Effector memory CD4-positive, alpha-beta T cell (primary cell): ENCODE data around the gene PMM1.
A peak's percentile ranks its signal among the peaks of the same experiment; 100 is the strongest.
"Not testable (repeated sequence)": the region's sequence is repeated elsewhere in the genome, so short reads cannot be mapped to it uniquely, and the experiment has no call there.

Experiments used
- DNase-seq, 3 donors: peaks; one replicate each; pipeline ENCODE4 v3.0.0-alpha.2; 2020
- H3K27ac ChIP-seq: 2 replicates; pipeline ENCODE4 v1.7.0; 2013; ENCODE audit warnings: mild to moderate bottlenecking, low read length, moderate library complexity; ENCODE audit not compliant: insufficient read depth, poor library complexity, severe bottlenecking
- H3K27me3 ChIP-seq: replicated peaks from 2 replicates; pipeline ENCODE4 v1.7.0; 2013; ENCODE audit warnings: mild to moderate bottlenecking, low read length; ENCODE audit not compliant: insufficient read depth, control insufficient read depth, poor library complexity, severe bottlenecking
- H3K36me3 ChIP-seq: 2 replicates; pipeline ENCODE4 v1.7.0; 2013; ENCODE audit warnings: mild to moderate bottlenecking, low read length, moderate library complexity; ENCODE audit not compliant: control insufficient read depth, insufficient read depth
- H3K4me1 ChIP-seq: 2 replicates; pipeline ENCODE4 v1.7.0; 2013; ENCODE audit warnings: low read length, mild to moderate bottlenecking; ENCODE audit not compliant: control insufficient read depth, insufficient read depth, poor library complexity, severe bottlenecking
- H3K4me3 ChIP-seq: 2 replicates; pipeline ENCODE4 v1.7.0; 2013; ENCODE audit warnings: low read length, low read depth, mild to moderate bottlenecking; ENCODE audit not compliant: insufficient read depth, poor library complexity, severe bottlenecking
- H3K9me3 ChIP-seq: 2 replicates; pipeline ENCODE4 v1.7.0; 2013; ENCODE audit warnings: mild to moderate bottlenecking, low read length, moderate library complexity; ENCODE audit not compliant: control insufficient read depth

PMM1 gene

GRCh38 chr22:41579297-41579996 lies 10.2 kb downstream of the PMM1 start:
- H3K4me1 ChIP-seq, result no peaks in the 10 kb centered on the region
- H3K36me3 ChIP-seq, result peaks cover 37% of the 10 kb centered on the region
- H3K9me3 ChIP-seq, result no peaks in the 10 kb centered on the region
- no peaks in the 10 kb centered on the region for H3K27me3 ChIP-seq
- no peak overlapping the region for H3K4me3 ChIP-seq
- H3K27ac ChIP-seq, result no peak overlapping the region
- DNase-seq, result no peak

GRCh38 chr22:41578818-41579217 lies 10.8 kb downstream of the PMM1 start:
- H3K4me1 ChIP-seq, result no peaks in the 10 kb centered on the region
- DNase-seq, result no peak
- H3K36me3 ChIP-seq, result peaks cover 34% of the 10 kb centered on the region
- no peak overlapping the region for H3K4me3 ChIP-seq
- no peak overlapping the region for H3K27ac ChIP-seq
- H3K27me3 ChIP-seq, result no peaks in the 10 kb centered on the region
- no peaks in the 10 kb centered on the region for H3K9me3 ChIP-seq

DNA sequence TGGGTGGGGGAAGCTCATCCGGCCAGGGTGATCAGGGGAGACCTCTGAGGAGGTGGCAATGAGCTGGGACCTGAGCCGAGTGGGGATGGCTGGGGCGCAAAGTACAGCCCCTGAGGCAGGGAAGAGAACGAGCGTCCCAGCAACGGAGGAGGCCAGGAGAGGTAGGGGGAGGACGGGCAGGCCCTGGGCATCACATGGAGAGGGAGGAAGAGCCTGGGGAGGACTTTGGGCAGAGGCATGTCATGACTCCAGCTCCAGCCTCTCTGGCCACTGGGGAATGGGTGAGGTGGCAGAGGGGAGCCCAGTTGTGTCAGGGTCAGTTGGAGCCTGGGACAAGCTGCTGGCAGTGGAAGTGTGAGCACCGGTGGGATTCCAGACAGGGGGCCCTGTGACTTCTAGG lies 11.5 kb downstream of the PMM1 start:
- DNase-seq, result no peak
- H3K4me1 ChIP-seq, result no peaks in the 10 kb centered on the region
- peaks cover 29% of the 10 kb centered on the region for H3K36me3 ChIP-seq
- no peaks in the 10 kb centered on the region for H3K9me3 ChIP-seq
- no peak overlapping the region for H3K27ac ChIP-seq
- no peaks in the 10 kb centered on the region for H3K27me3 ChIP-seq
- no peak overlapping the region for H3K4me3 ChIP-seq

- no peaks in the 10 kb centered on the region for H3K4me1 ChIP-seq
- no peaks in the 10 kb centered on the region for H3K9me3 ChIP-seq
- peak in 1 of 3 donors; percentile 9 for DNase-seq
- H3K4me3 ChIP-seq, result no peak overlapping the region
- H3K36me3 ChIP-seq, result peaks cover 23% of the 10 kb centered on the region
- no peak overlapping the region for H3K27ac ChIP-seq
- no peaks in the 10 kb centered on the region for H3K27me3 ChIP-seq
Measured at GRCh38 chr22:41576877-41577276, 12.8 kb downstream of the PMM1 start.

DNA sequence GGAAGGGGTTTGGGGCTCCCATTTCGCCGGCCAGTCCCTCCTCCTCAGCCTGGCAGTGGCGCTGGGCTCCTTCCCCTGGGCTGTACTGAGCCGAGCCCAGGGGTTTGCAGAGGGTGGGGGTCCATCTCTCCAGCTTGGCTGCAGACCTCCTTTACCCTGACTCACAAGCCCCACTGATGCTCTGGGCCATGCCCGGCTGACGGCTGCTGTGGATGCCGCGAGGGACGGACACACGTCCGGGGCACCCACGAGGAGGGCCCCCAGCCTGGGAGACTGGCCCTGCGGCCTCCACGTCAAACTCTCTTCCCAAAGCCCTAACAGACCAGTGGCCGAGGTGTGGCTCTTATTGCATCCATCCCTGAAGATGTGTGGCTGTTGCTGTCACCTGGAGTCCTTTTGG lies 14.1 kb downstream of the PMM1 start:
- Histone ChIP-seq H3K27ac (no peak overlapping the region), H3K4me1 (no peaks in the 10 kb centered on the region), H3K27me3 (no peaks in the 10 kb centered on the region), H3K36me3 (peaks cover 23% of the 10 kb centered on the region), H3K4me3 (no peak overlapping the region), H3K9me3 (no peaks in the 10 kb centered on the region)
- no peak for DNase-seq

DNA sequence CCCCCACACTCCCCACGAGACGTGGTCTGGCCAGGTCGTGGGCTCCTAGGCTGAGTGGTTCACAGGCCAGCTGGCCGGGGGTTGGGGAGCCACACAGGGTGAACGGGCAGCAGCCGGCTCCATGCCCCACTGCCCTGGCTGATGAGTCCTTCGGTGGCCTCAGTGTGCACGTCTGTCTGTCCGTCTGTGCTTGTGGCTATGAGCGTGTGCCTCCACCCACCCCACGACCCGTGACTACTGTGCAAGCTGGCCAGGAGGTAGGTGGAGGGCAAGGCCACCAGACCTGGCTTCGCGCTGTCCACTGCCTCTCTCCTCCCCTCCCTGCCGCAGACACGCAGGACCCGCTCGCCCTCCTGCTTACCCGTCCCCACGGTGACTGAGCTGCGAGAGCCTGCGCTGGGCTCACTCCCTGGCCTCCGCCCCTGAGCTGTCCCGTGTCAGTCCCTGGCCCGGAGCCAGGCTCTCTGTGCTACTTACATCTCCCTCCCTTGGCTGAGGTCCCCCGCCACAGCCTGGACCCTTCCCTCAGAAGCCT lies 14.7 kb downstream of the PMM1 start:
- DNase-seq, result no peak
- Histone ChIP-seq H3K27me3 (no peaks in the 10 kb centered on the region), H3K4me3 (no peak overlapping the region), H3K27ac (no peak overlapping the region), H3K9me3 (no peaks in the 10 kb centered on the region), H3K4me1 (no peaks in the 10 kb centered on the region), H3K36me3 (peaks cover 23% of the 10 kb centered on the region)

GRCh38 chr22:41573677-41574076 lies 16.0 kb downstream of the PMM1 start:
- DNase-seq, result no peak
- Histone ChIP-seq H3K4me3 (no peak overlapping the region), H3K27me3 (no peaks in the 10 kb centered on the region), H3K9me3 (no peaks in the 10 kb centered on the region), H3K4me1 (no peaks in the 10 kb centered on the region), H3K27ac (no peak overlapping the region), H3K36me3 (peaks cover 16% of the 10 kb centered on the region)

DNA sequence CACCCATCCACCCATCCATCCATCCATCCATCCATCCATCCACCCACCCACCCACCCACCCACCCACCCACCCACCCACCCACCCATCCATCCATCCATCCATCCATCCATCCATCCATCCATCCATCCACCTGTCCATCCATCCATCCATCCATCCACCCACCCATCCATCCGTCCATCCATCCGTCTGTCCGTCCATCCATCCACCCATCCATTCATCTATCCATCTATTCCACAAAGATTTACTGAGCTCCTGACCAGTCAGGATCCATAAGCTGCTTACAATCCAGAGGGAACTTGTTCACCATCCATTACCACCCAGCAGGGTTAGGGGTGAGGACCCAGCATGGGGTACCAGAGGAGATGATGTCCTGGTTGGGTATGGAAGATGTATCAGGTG lies 17.3 kb downstream of the PMM1 start:
- not testable (repeated sequence) for H3K4me1 ChIP-seq, H3K27ac ChIP-seq, H3K27me3 ChIP-seq, DNase-seq, H3K9me3 ChIP-seq, H3K36me3 ChIP-seq, H3K4me3 ChIP-seq

DNA sequence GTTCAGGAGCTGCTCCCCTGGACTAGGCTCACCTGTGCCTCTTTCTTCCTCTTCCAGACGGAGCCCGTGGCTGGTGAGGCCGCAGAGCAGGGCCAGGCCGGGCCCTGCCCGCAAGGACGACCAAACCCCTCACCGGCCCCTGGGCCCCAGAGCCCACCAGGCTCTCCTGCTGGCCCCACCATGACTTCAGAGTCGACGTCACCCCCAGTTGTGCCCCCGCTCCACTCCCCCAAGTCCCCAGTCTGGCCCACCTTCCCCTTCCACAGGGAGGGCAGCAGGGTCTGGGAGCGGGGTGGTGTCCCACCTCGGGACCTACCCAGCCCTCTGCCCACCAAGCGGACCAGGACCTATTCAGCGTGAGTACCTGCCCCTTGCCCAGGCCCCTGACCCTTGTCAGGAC lies 17.9 kb downstream of the PMM1 start:
- H3K9me3 ChIP-seq, result no peaks in the 10 kb centered on the region
- H3K27me3 ChIP-seq, result no peaks in the 10 kb centered on the region
- no peak for DNase-seq
- no peak overlapping the region for H3K4me3 ChIP-seq
- H3K36me3 ChIP-seq, result peaks cover 4% of the 10 kb centered on the region
- H3K27ac ChIP-seq, result no peak overlapping the region
- H3K4me1 ChIP-seq, result no peaks in the 10 kb centered on the region

- H3K27me3 ChIP-seq, result no peaks in the 10 kb centered on the region
- no peaks in the 10 kb centered on the region for H3K36me3 ChIP-seq
- no peaks in the 10 kb centered on the region for H3K9me3 ChIP-seq
- H3K4me1 ChIP-seq, result no peaks in the 10 kb centered on the region
- H3K4me3 ChIP-seq, result no peak overlapping the region
- DNase-seq, result no peak
- H3K27ac ChIP-seq, result no peak overlapping the region
Measured at GRCh38 chr22:41570221-41570620, 19.4 kb downstream of the PMM1 start.
